Prostate gland (tissue), 2 donors: Measurements from ENCODE around the gene PALLD.

Experiments
- POLR2A ChIP-seq: fragments of 450-650 bp; IDR thresholded peaks from one replicate; pipeline ENCODE4 v1.6.1; 2016; ENCODE audit warnings: antibody characterized with exemption, mild to moderate bottlenecking
- POLR2AphosphoS5 ChIP-seq: sonication (generic); formaldehyde crosslinking; IDR thresholded peaks from one replicate; pipeline ENCODE4 v1.6.1; 2017; ENCODE audit warnings: antibody characterized with exemption
- TF ChIP-seq, protein P1 (sequence below), 4 experiments: fragments of 200-600 bp in 2 of 4; fragments of 450-650 bp in 2 of 4; sonication (generic) in 2 of 4; IDR thresholded peaks; 1 replicate in 3 of 4; 2 replicates in 1 of 4; pipeline ENCODE4 v1.5.1; 2016 to 2019; ENCODE audit warnings: antibody characterized with exemption in 4 of 4, mild to moderate bottlenecking in 2 of 4, moderate library complexity in 2 of 4

DNA sequence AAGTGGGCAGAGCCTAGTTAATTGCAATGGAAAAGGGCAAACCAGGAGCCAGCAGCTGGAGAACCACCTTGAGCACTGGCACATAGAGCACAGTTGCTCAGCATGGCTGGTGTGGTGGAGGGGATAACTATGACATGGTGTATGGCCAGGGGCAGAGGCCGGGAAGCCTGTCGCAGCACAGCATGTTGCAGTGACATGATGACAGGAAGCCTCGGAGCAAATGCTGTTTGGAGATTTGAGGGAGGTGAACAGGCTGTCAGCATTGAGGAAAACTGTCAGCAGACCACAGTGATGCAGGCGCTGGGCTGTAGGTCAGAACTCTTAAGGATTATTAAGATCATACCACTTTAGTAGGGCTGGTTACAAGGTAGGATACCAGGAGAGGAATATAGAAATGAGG, 284.5 kb downstream of the PALLD start:
- TF ChIP-seq, protein P1, sequence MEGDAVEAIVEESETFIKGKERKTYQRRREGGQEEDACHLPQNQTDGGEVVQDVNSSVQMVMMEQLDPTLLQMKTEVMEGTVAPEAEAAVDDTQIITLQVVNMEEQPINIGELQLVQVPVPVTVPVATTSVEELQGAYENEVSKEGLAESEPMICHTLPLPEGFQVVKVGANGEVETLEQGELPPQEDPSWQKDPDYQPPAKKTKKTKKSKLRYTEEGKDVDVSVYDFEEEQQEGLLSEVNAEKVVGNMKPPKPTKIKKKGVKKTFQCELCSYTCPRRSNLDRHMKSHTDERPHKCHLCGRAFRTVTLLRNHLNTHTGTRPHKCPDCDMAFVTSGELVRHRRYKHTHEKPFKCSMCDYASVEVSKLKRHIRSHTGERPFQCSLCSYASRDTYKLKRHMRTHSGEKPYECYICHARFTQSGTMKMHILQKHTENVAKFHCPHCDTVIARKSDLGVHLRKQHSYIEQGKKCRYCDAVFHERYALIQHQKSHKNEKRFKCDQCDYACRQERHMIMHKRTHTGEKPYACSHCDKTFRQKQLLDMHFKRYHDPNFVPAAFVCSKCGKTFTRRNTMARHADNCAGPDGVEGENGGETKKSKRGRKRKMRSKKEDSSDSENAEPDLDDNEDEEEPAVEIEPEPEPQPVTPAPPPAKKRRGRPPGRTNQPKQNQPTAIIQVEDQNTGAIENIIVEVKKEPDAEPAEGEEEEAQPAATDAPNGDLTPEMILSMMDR (IDR thresholded peaks at IDR 0.05): no peak
- TF ChIP-seq POLR2A: no peak
- TF ChIP-seq POLR2AphosphoS5: no peak
